K562 (cell line): Measurements from ENCODE around the gene FILIP1L. TPM values are rescaled to one million over a fixed set of nuclear protein-coding genes. Genes with fewer than 3 reads are reported as not detected.

Source experiments
- BACH1 ChIP-seq: fragments of 200-800 bp; sonication (Bioruptor generic); IDR thresholded peaks from 2 replicates; pipeline ENCODE4 v1.6.1; 2016; ENCODE audit warnings: missing genetic modification characterization, missing compliant biosample characterization
- CEBPB ChIP-seq: fragments of 450-650 bp; IDR thresholded peaks from 2 replicates; pipeline ENCODE4 v1.6.1; 2016; ENCODE audit warnings: missing genetic modification characterization, missing compliant biosample characterization
- DACH1 ChIP-seq: fragments of 450-650 bp; IDR thresholded peaks from 2 replicates; pipeline ENCODE4 v1.6.1; 2018; ENCODE audit not compliant: partially characterized antibody
- HSF4 ChIP-seq: fragments of 250-450 bp; sonication (Bioruptor Pico); IDR thresholded peaks from 2 replicates; pipeline ENCODE4 v2.1.2; 2022; ENCODE audit warnings: mild to moderate bottlenecking, moderate library complexity, borderline replicate concordance
- ILF3 ChIP-seq: fragments of 450-650 bp; IDR thresholded peaks from 2 replicates; pipeline ENCODE4 v1.6.1; 2018; ENCODE audit warnings: antibody characterized with exemption, mild to moderate bottlenecking, moderate library complexity, borderline replicate concordance
- L3MBTL2 ChIP-seq: fragments of 450-650 bp; IDR thresholded peaks from 2 replicates; pipeline ENCODE4 v1.6.1; 2016; ENCODE audit warnings: mild to moderate bottlenecking, moderate library complexity
- LCOR ChIP-seq: sonication (generic); formaldehyde crosslinking; IDR thresholded peaks from 2 replicates; pipeline ENCODE4 v1.8.0; 2022; ENCODE audit warnings: mild to moderate bottlenecking, missing genetic modification reagents
- MAFF ChIP-seq: IDR thresholded peaks from 2 replicates; pipeline ENCODE4 v1.6.1; 2012; ENCODE audit warnings: low read length, improper control_type of control experiment
- NFXL1 ChIP-seq: fragments of 450-650 bp; formaldehyde crosslinking; IDR thresholded peaks from 2 replicates; pipeline ENCODE4 v1.4.0; 2021; ENCODE audit warnings: mild to moderate bottlenecking
- PRPF4 ChIP-seq: fragments of 200-400 bp; formaldehyde crosslinking; IDR thresholded peaks from one replicate; pipeline ENCODE4 v1.6.1; 2017; ENCODE audit warnings: low read length, low read depth, mild to moderate bottlenecking; ENCODE audit not compliant: insufficient read depth, poor library complexity, severe bottlenecking
- RBFOX2 ChIP-seq: fragments of 200-400 bp; formaldehyde crosslinking; IDR thresholded peaks from 2 replicates; pipeline ENCODE4 v1.6.1; 2017; ENCODE audit warnings: low read depth, mild to moderate bottlenecking, low read length, moderate library complexity
- RHOXF2B ChIP-seq: fragments of 250-450 bp; sonication (Bioruptor Pico); conservative IDR thresholded peaks from 2 replicates; pipeline ENCODE4 v1.5.1; 2021
- SMARCE1 ChIP-seq: fragments of 450-650 bp; IDR thresholded peaks from 2 replicates; pipeline ENCODE4 v1.7.1; 2016; ENCODE audit warnings: mild to moderate bottlenecking
- TAL1 ChIP-seq: fragments of 450-650 bp; IDR thresholded peaks from 2 replicates; pipeline ENCODE4 v1.6.1; 2016; ENCODE audit warnings: mild to moderate bottlenecking
- ZFX ChIP-seq: sonication (generic); formaldehyde crosslinking; IDR thresholded peaks from 2 replicates; pipeline ENCODE4 v1.8.0; 2022; ENCODE audit warnings: mild to moderate bottlenecking, missing genetic modification reagents, moderate library complexity
- ZKSCAN8 ChIP-seq: fragments of 200-800 bp; sonication (Bioruptor generic); IDR thresholded peaks from 2 replicates; pipeline ENCODE4 v1.6.1; 2016; ENCODE audit warnings: missing genetic modification characterization, missing compliant biosample characterization
- ZNF140 ChIP-seq: fragments of 250-450 bp; sonication (Bioruptor Pico); IDR thresholded peaks from 2 replicates; pipeline ENCODE4 v1.8.0; 2021; ENCODE audit warnings: moderate library complexity, mild to moderate bottlenecking, inconsistent platforms
- ZNF175 ChIP-seq: fragments of 200-800 bp; sonication (Bioruptor generic); IDR thresholded peaks from 2 replicates; pipeline ENCODE4 v1.6.1; 2016; ENCODE audit warnings: low read depth, mild to moderate bottlenecking, missing genetic modification characterization, missing compliant biosample characterization
- ZNF431 ChIP-seq: sonication (generic); formaldehyde crosslinking; IDR thresholded peaks from 2 replicates; pipeline ENCODE4 v1.8.0; 2022; ENCODE audit warnings: mild to moderate bottlenecking, missing genetic modification reagents
- polyA plus RNA-seq, 8 experiments: library from polyadenylated mRNA; depleted of rRNA in 4 of 8; stranded (reverse) in 5 of 8; unstranded in 3 of 8; fragments of >200 nt; fragmentation: Nextera tagmentation in 2 of 8; fragmentation: Illumina TruSeq in 1 of 8; extraction: Ambion mirVana in 2 of 8; extraction: Trizol in 1 of 8; gene quantifications; 2 replicates each; pipeline versions ENCODE4 v1.2.1 to v1.2.3, GENCODE V29; 2011 to 2014; ENCODE audit warnings: inconsistent platforms in 1 of 8, missing spikeins in 1 of 8
- total RNA-seq, 7 experiments: library from RNA; depleted of rRNA in 6 of 7; stranded (reverse); fragments of >200 nt in 6 of 7; fragmentation: Illumina TruSeq in 2 of 7; extraction: Trizol in 2 of 7; gene quantifications; 2 replicates each; pipeline versions ENCODE4 v1.2.1 to v1.2.3, GENCODE V29; 2011 to 2021; ENCODE audit warnings: low replicate concordance in 1 of 7
- TF ChIP-seq, protein P1 (sequence below): fragments of 450-650 bp; formaldehyde crosslinking; IDR thresholded peaks from 2 replicates; pipeline ENCODE4 v1.4.0; 2020; ENCODE audit warnings: mild to moderate bottlenecking, moderate library complexity
- TF ChIP-seq, protein P2 (sequence below): fragments of 450-650 bp; IDR thresholded peaks from 2 replicates; pipeline ENCODE4 v1.6.1; 2016; ENCODE audit warnings: antibody characterized with exemption
- TF ChIP-seq, protein P3 (sequence below), 2 experiments: fragments of 450-650 bp; IDR thresholded peaks; 2 replicates each; pipeline ENCODE4 v1.6.1; 2018; ENCODE audit warnings: mild to moderate bottlenecking in 2 of 2, low read depth in 1 of 2; ENCODE audit not compliant: partially characterized antibody in 2 of 2

Gene FILIP1L
- total and polyA plus RNA-seq, 9 of the 15 experiments (the other 6 are each of a cell fraction or from before 2014, with no cell fraction given) = 0.50 to 2.1 (median 1.1) TPM

DNA sequence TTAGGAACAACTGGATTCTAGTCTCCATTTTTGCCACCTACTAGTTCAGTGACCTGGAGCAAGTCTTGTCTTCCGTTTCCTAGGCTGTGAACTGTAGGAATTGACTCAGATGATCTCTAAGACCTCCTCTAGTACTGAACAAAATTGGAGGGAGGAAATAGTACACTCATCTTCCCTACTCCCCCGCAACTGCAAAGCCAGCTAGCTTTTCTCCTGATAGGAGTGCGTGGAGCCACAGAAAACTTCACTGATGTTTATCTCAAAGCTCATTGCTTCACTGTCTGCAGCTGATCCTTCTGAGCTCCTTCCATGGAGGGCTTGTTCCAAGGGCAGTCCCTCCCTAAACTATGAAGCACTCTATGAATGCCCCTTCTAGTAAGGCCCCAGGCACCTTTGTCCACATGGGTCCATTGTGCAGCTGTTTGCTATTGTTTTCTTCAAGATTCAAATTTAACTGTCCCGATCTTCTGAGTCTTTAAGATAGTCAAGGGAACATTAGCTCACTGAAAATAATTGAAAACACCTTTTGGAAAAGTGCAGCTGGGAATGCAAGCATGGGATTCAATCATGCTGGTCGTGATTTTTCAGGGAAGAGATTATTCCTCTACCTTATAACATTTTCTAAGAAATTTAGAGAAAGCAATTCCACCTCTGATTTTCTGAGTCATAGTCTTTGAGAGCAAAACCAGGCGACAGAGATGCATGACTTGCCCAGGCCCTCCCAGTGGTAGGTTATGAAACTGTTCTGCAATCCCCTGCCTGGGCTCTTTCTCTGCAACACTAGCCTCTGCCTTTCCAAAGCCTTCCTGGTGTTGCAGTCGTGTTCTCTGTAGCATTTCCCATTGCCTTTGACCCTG, 24.3 kb downstream of the FILIP1L start (continued):
- TF ChIP-seq, protein P1, sequence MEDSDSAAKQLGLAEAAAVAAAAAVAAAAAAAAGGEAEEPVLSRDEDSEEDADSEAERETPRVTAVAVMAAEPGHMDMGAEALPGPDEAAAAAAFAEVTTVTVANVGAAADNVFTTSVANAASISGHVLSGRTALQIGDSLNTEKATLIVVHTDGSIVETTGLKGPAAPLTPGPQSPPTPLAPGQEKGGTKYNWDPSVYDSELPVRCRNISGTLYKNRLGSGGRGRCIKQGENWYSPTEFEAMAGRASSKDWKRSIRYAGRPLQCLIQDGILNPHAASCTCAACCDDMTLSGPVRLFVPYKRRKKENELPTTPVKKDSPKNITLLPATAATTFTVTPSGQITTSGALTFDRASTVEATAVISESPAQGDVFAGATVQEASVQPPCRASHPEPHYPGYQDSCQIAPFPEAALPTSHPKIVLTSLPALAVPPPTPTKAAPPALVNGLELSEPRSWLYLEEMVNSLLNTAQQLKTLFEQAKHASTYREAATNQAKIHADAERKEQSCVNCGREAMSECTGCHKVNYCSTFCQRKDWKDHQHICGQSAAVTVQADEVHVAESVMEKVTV (CRISPR knock-in tag) = no peak
- peak; percentile 90 for TF ChIP-seq CEBPB (tag)
- TF ChIP-seq, protein P2, sequence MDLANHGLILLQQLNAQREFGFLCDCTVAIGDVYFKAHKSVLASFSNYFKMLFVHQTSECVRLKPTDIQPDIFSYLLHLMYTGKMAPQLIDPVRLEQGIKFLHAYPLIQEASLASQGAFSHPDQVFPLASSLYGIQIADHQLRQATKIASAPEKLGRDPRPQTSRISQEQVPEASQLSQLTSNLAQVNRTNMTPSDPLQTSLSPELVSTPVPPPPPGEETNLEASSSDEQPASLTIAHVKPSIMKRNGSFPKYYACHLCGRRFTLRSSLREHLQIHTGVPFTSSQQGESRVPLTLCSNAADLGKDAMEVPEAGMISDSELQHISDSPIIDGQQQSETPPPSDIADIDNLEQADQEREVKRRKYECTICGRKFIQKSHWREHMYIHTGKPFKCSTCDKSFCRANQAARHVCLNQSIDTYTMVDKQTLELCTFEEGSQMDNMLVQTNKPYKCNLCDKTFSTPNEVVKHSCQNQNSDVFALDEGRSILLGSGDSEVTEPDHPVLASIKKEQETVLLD = peak; percentile 51; the same call in 1 of the 2 replicates
- TF ChIP-seq ZNF140 (CRISPR knock-in tag) = no peak
- TF ChIP-seq, protein P3, sequence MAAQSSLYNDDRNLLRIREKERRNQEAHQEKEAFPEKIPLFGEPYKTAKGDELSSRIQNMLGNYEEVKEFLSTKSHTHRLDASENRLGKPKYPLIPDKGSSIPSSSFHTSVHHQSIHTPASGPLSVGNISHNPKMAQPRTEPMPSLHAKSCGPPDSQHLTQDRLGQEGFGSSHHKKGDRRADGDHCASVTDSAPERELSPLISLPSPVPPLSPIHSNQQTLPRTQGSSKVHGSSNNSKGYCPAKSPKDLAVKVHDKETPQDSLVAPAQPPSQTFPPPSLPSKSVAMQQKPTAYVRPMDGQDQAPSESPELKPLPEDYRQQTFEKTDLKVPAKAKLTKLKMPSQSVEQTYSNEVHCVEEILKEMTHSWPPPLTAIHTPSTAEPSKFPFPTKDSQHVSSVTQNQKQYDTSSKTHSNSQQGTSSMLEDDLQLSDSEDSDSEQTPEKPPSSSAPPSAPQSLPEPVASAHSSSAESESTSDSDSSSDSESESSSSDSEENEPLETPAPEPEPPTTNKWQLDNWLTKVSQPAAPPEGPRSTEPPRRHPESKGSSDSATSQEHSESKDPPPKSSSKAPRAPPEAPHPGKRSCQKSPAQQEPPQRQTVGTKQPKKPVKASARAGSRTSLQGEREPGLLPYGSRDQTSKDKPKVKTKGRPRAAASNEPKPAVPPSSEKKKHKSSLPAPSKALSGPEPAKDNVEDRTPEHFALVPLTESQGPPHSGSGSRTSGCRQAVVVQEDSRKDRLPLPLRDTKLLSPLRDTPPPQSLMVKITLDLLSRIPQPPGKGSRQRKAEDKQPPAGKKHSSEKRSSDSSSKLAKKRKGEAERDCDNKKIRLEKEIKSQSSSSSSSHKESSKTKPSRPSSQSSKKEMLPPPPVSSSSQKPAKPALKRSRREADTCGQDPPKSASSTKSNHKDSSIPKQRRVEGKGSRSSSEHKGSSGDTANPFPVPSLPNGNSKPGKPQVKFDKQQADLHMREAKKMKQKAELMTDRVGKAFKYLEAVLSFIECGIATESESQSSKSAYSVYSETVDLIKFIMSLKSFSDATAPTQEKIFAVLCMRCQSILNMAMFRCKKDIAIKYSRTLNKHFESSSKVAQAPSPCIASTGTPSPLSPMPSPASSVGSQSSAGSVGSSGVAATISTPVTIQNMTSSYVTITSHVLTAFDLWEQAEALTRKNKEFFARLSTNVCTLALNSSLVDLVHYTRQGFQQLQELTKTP (IDR thresholded peaks at IDR 0.05; ENCODE audit: low read depth in 1 of 2, partially characterized antibody in 2 of 2) = peak in 1 of 2 experiments; percentile 39
- TF ChIP-seq NFXL1 (CRISPR knock-in tag) = no peak
- TF ChIP-seq RHOXF2B = no peak
- peak; percentile 47; the same call in 1 of the 2 replicates for TF ChIP-seq LCOR
- peak; percentile 43 for TF ChIP-seq L3MBTL2
- no peak for TF ChIP-seq ZNF431
- no peak for TF ChIP-seq ZKSCAN8 (CRISPR knock-in tag)
- no peak for TF ChIP-seq ZNF175 (CRISPR knock-in tag)
- TF ChIP-seq BACH1 (tag) = 0 out of 2 replicates have a peak, but pooled peaks have one; percentile 18
- no peak for TF ChIP-seq PRPF4
- no peak for TF ChIP-seq MAFF
- peak; percentile 91 for TF ChIP-seq SMARCE1
- TF ChIP-seq ILF3 = 0 out of 2 replicates have a peak, but pooled peaks have one; percentile 22
- TF ChIP-seq DACH1 = peak; percentile 55
- TF ChIP-seq TAL1 = peak; percentile 23; the same call in 1 of the 2 replicates
- TF ChIP-seq RBFOX2 = peak; percentile 29; the same call in 1 of the 2 replicates
- TF ChIP-seq HSF4 (CRISPR knock-in tag) = no peak
- TF ChIP-seq ZFX = no peak
